Occipital lobe (tissue), 2 donors: ENCODE results near the gene NFATC2. TPM values are rescaled to one million over a fixed set of nuclear protein-coding genes. Genes with fewer than 3 reads are reported as not detected.
A peak's percentile ranks its signal among the peaks of the same experiment; 100 is the strongest.

Experiments used
- DNase-seq: peaks from one replicate; lab custom pipeline; 2025; lab: John Stamatoyannopoulos, UW
- total RNA-seq: library from RNA; depleted of rRNA; stranded (reverse); fragments of >200 nt; gene quantifications from one replicate; pipeline ENCODE4 v1.2.3, GENCODE V29; 2014

NFATC2 gene
- total RNA-seq, 1 donor from 2014 or later, result 0.47 TPM

DNA sequence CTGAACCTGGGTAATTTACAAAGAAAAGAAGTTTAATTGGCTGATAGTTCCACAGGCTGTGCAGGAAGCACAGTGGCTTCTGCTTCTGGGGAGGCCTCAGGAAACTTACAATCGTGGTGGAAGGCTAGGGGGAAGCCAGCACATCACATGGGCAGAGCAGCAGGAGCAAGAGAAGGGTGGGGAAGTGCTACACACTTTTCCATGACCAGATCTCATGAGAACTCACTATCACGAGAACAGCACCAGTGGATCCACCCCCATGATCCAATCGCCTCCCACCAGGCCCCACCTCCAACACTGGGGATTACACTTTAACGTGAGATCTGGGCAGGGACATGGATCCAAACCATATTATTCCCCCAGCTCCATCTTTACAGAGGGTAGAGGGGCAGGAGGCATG is 166.4 kb downstream of the NFATC2 start:
- DNase-seq, result no peak

- DNase-seq, result no peak
These were observed 167.0 kb downstream of the NFATC2 start for GRCh38 chr20:51375561-51375960.

DNA sequence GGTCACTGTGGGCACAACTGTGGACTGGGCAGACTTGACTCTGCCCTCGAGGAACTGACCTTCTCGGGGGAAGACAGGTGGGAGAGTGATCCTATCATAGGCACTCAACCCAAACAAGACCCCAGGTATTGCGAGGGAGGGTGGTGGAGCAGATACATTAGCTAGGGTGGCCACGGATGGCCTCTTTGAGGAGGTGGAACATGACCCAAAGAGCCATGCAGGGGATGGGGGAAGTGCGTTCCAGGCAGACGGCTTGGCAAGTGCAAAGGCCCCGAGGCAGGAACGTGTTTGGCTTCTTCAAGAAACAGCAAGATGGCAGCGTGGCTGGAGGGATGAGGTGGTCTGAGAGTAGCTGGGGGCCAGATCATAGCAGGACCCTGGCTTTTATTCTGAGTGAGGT is 167.6 kb downstream of the NFATC2 start:
- DNase-seq, result no peak

DNA sequence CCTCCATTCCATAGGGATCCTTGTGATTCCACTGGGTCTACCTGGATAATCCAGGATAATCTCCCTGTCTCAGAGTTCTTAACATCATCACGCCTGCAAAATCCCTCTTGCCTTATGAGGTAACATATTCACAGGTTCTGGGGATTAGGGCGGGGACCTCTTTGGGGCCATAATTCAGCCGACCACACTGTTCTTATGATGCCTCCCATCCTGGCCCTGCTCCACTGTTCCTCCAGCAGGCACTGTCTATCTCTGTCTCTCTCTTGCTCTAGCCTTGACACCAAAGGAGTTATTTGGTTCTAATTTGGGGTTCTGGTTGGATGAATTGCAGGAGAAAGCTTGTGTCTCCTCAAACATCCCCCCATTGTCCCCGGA is 168.1 kb downstream of the NFATC2 start:
- no peak for DNase-seq

GRCh38 chr20:51373713-51374455 is 168.6 kb downstream of the NFATC2 start:
- DNase-seq, result no peak

GRCh38 chr20:51372966-51373365 is 169.6 kb downstream of the NFATC2 start:
- DNase-seq, result no peak

DNA sequence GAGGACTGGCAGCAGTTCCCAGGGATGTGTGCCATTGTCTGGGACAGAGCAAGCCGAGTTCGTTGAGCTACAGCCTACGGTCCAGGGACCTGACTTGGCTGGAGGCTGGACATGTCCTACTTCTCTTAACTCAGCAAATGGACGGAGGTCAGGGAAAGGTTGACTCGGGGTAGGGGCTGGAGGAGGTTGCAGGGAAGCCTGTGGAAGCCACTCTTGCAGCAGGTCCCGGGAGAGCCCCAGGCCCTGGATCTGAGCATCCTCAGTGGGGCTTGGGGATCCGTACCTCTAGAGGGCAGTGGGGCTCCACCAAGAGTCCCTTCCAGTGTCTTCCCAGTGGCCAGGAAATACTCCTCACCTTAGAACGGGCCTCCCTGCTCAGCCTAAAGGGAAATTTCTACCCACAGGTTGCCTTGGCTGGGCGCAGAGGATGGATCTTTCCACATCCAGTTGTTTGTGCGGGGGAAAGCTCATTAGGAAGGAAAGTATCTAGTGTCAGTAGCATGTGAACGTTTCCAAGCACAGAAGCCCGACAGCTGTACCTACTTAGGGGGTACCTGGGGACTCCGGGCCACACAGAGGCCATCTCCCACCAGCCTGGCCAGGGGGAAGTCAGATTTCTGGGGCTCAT is 170.2 kb downstream of the NFATC2 start:
- peak; percentile 15 for DNase-seq

- DNase-seq, result no peak
These were observed 170.8 kb downstream of the NFATC2 start for GRCh38 chr20:51371720-51372119.

GRCh38 chr20:51369503-51369902 is 173.0 kb downstream of the NFATC2 start:
- DNase-seq, result no peak

GRCh38 chr20:51368461-51369211 is 173.9 kb downstream of the NFATC2 start:
- no peak for DNase-seq

DNA sequence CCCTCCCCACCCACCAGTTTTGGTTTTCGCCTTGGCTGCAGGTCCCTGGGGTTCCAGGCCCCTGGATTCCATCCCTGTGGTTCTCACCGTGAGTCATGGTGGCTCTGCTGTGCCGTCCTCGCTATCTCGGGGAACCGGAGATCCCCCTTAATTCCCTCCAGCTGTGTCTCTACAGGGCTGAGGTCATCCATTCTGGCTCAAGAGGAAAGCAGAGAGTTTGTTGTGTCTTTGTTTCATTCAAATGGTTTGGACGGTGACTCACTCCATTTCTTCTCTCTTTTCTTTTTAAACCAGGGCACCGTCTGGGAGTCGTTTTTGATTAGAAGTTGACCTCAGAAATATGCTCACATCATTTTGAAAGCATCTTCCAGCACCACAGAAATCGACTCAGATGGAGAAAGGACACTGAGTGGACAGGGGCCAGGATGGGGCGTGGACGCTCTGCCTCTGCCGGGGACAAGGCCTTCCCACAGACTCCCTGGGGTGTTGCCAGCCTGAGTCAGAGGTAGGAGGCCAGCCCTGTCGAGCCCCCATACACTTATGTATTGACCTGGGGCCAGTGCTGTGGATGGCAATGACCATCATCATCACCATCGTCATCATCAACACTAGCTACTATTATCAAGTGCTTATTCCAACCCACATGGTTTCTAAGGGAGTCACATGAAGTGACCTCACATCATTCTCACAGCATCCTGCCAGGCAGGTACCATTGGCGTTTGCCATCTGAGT is 176.2 kb downstream of the NFATC2 start:
- DNase-seq, result no peak

GRCh38 chr20:51365670-51366069 is 176.8 kb downstream of the NFATC2 start:
- DNase-seq, result no peak

GRCh38 chr20:51363813-51364212 is 178.7 kb downstream of the NFATC2 start:
- DNase-seq, result no peak

DNA sequence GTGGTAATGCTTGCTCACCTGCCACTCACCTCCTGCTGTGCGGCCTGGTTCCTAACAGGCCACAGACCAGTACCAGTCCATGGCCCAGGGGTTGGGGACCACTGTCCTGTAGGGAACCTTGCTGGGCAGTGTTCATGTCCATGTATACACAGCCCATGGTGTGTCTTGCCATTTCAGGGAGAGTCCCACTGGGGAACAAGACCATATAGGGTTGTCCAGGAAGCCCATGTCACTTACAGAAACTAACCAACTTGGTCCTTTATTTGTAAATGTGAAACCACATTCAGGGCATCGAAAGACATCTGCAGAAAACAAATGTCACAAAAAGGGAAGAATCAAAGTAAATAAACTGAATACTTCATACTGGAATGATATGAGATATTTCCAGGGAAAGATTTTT is 179.1 kb downstream of the NFATC2 start:
- no peak for DNase-seq

DNA sequence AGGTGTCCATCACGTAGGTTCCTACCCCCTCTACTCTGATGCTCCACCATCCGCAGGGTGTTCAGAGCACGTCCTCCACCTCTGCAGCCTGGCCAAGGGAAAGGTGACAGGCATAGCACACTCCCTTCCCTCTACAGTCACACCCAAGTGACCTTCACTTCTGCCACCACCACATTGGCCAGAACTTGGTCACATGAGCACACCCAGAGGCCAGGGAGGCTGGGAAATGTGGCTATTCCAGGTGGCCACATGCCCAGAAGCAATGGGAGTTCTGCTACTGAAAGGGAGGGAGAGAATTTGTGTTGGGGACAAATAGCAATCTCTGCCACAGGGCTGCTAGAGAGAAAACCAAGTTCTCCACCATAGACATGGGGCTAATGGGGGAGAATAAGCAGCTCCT is 180.3 kb downstream of the NFATC2 start:
- no peak for DNase-seq

DNA sequence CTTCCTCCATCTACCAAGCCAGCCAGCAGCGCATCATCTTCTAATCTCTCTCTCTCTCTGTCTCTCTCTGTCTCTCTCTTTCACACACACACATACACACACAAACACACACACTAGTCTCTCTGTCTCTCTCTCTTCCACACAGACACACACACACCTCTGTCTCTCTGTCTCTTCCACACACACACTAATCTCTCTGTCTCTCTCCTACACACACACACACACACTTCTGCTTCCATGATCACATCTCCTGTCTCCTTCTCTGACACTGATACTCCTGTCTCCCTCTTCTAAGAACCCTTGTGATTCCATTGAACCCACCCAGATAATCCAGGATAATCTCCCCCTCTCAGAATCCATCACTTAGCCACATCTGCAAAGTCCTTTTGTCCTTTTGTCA is 181.3 kb downstream of the NFATC2 start:
- DNase-seq, result no peak

DNA sequence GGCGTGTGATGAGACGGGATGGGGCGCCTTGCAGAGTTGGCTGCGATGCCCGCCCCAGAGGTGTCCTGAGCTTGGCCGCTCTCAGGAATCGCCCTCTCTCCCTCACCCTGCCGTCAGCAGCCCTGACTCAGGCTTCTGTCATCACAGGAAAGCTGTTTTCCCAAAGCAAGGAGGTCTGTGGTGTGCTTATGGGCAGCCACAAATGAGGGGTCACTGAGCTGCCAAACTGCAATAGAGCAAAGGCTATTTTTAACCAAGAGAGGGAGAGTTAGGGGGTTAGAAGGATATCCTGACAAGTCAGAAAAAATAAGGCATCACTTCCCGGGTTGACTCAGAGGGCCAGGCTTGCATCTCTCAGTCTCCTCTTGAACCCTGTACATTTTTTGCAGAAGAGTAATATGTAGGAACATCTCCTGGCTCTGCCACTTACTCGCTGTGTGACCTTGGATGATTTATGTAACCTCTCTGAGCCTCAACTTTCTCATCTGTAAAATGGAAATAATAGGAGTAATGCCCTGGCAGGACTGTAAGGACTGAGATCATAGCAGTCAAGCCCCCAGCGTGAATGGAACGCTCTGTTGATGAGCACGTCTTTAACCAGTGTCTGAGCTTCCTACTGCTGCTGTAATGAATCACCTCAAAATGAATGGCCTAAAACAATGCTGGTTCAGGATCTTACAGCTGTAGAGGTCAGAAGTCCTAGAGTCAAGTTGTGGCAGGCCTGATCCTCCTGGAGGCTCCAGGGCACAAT is 181.9 kb downstream of the NFATC2 start:
- no peak for DNase-seq

DNA sequence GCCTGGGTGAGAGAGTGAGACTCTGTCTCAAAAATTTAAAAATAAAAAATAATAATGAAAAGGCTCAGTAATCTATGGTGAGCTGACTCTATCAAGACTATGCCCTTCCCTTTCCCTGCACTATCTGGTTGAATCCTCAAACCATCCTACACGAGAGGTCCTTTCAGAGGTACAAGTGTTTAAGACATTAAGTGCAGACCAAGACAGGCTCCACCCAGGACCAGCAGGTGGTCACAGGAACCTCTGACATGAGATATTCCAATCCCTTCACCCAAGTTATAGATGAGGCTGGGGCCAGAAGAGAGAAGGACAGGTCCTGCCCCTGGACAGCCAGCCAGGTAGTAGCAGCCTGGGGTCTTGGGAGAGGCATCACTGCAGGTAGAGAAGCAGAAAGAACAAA is 182.6 kb downstream of the NFATC2 start:
- no peak for DNase-seq

GRCh38 chr20:51359401-51359800 is 183.1 kb downstream of the NFATC2 start:
- DNase-seq, result no peak

- DNase-seq, result no peak
These were observed 184.3 kb downstream of the NFATC2 start for GRCh38 chr20:51358032-51358724.

- DNase-seq, result no peak
These were observed 185.0 kb downstream of the NFATC2 start for GRCh38 chr20:51357543-51357942.
